HuH-7.5 (cell line): ENCODE results near the gene SLC22A7.

Experiments used
- DNase-seq: peaks from one replicate; pipeline ENCODE4 v3.0.0; 2011; ENCODE audit warnings: low spot score

SLC22A7 gene

GRCh38 chr6:43283514-43283901 is 14.6 kb upstream of the SLC22A7 start:
- DNase-seq = no peak

DNA sequence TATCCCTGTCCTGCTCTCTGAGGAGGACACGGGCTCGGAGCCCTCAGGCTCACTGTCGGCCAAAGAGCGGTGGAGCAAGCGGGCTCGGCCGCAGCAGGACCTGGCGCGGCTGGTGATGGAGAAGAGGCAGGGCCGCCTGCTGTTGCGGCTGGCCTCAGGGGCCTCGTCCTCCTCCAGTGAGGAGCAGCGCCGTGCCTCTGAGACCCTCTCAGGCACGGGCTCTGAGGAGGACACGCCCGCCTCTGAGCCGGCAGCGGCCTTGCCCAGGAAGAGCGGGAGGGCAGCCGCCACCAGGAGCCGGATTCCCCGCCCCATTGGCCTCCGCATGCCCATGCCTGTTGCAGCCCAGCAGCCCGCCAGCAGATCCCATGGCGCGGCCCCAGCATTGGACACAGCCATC is 14.2 kb upstream of the SLC22A7 start:
- no peak for DNase-seq

DNA sequence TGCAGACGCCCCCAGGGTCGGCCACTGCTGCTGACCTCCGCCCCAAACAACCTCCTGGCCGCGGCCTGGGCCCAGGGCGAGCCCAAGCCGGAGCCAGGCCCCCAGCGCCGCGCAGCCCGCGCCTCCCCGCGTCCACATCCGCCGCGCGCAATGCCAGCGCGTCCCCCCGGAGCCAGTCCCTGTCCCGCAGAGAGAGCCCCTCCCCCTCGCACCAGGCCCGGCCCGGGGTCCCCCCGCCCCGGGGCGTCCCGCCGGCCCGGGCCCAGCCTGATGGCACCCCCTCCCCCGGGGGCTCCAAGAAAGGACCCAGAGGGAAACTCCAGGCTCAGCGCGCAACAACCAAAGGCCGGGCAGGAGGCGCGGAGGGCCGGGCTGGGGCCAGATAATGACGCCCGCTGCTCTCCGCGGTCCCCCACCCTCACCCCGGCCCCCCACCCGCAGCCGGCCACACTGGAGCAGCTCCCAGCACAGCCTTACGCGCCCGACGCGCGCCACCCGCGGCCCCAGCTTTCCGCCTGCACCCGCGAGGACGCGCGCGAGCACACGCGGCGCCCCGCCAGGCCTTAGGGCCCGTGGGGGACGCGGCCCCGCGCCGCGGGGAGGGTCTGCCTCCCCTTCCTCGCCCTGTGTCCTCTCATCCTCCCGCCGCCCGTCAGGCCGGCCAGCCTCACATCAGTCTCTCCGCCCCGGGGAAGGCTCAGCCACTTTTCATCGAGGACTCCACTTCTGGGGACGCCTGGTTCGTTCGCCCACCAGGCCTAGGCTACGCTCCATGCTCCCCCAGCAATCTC is 12.9 kb upstream of the SLC22A7 start:
- DNase-seq = no peak

DNA sequence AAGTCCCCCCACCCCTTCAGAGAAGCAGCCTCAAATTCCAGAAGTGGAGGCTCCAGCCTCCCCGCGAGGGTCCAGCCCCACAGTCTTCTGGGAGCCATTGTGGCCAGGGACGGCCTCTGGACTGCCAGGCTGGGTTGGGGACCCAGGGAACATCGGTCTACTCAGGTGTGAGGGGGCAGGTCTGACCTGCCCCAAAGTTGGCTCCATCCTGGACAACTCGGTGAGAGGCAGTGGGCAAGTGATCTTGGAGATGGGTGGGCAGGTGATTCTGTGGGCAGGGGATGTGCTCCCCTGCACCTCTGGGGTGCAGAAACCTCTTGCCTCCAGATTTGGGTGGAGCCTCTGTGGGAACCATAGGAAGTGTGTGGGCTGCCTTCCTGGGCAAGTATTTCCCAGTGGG is 12.2 kb upstream of the SLC22A7 start:
- no peak for DNase-seq

GRCh38 chr6:43286456-43286979 is 11.5 kb upstream of the SLC22A7 start:
- DNase-seq = no peak

DNA sequence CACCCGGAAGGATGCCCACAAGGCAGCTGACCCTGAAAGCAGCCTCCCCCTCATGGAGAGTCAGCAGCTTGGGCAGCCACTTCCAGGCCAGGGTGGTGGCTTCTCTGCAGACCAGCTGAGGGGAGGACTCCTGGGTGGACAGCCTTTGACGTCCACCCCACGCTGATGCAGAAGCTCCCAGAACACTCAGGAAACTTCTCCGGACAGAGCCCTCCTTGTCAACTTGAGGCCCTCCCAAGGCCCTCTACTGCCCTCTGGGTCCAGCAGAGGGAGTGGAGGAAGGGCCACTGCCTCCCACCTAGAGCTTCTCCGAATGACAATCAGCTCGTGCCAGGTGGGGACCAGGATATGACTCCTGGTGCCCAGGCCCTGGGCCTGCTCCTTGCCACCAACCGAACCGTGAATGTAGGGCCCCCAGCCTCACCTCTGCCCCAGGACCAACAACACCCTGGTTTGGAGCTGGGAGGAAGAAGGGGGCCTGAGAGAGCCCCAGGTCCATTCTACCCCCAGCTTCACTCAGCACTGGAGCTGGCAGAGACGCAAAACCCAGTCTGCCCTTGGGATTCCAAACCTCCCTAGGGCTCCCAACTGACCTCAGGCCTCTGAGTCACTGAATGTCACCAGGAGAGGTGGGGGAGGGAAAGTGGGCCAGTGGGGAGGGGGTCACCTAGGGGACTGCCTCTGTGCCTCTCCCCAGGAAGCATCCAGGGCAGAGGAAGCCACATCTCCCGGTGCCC is 10.9 kb upstream of the SLC22A7 start:
- DNase-seq = no peak

DNA sequence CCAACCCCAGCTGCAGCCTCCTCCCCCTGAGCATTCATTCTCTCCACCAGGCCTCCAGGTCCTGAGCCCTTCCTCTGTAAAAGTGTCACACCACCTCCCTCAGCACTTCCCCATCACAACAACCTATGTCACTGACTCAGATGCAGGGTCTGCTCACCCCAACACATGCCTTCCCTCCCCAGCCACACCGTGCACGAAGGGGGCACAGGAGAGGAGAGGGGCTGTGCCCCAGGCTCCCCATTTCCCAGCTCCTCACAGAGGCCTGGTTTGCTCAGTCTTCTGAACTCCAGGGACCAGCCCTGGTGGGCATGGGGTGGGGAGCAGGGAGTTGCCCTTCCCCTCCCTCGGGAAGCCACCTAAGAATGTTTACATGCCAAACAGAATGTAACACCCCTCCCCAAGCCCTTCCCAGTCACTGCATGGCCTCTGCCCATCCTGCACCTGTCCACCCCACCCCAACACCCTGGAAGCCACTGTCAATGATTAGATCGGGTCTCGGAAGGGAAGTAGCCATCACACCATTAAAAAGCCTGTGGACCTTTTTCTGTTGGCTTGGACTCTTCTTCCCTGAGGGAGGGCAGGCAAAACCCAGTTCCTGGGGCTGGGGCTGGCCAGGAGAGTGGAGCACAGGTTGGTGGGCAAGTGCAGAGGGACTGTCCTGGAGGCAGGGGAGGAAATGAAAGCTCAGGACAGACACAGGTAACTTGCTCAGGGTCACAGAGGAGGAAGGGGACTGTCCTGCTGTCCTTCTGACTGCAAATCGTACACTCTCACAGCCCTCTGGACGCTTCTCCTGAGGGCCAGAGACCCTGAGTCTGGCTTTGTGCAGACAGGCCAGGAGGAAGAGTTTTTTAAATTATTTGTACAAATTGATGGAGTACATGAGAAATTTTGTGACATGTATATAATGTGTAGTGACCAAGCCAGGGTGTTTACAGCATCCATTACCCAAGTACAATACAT is 10.1 kb upstream of the SLC22A7 start:
- no peak for DNase-seq

GRCh38 chr6:43290339-43290904 is 7.6 kb upstream of the SLC22A7 start:
- no peak for DNase-seq

DNA sequence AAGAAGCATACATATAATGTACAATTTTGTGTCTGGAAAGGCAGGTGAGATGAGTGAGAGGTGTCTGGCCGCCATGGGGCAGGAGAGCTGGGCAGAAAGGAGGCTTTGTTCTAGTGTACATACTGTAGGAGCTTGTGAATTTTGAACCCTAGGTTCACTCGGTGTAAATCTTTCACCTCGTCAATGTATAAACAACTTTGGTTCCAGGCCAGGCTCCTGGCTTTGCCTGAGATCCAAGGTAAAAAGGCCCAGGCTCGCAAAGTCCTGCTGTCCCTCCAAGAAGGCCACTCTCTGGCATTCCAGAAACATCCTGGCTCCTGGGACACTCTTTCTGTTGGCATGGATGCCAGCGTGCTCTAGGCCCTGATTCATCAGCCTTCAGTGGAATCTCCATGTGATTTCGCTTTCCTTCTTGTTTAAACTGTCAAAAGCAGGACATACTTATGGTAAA is 7.1 kb upstream of the SLC22A7 start:
- DNase-seq = no peak

- no peak for DNase-seq
Measured at GRCh38 chr6:43291708-43292107, 6.4 kb upstream of the SLC22A7 start.

DNA sequence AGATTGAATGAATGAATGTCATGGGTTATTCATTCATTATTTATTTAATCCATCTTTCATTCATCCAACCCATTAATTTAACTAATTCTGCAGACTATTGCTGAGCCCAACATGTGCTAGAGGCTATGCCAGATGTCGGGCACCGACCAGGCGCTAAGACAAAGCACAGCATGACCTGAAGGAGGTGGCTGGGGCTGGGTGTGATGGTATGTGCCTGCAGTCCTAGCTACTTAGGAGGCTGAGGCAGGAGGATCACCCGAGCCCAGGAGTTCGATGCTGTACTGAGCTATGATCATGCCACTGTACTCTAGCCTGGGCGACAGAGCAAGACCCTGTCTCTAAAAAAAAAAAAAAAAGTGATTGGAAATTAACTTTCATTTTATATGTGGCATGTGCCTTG is 5.7 kb upstream of the SLC22A7 start:
- DNase-seq = no peak

DNA sequence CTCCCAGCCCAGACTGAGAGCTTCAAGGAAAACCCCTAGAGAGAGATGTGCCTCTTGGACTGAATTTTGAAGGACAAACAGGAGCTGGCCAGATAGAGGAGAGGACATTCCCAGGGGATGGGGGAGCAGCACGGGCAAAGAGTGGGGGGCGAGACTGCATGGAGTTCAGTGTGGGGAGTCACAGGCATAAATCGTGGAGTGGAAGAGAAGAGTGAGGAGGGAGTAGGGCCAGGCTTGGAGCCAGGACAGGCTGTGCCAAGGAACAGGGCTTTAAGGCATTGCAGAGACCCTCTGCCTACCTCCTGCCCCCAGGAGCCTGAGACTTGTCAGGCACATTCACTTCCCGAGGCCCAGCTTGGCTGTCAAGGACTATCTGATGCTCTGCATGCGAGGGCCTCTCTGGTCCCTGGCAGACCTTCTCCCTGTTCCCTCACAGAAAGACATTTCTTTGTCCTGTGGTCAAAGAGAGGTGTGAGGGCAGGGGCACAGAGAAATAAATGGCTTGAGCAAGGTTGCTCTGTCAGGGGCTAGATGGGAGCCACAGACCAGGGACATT is 5.2 kb upstream of the SLC22A7 start:
- no peak for DNase-seq

DNA sequence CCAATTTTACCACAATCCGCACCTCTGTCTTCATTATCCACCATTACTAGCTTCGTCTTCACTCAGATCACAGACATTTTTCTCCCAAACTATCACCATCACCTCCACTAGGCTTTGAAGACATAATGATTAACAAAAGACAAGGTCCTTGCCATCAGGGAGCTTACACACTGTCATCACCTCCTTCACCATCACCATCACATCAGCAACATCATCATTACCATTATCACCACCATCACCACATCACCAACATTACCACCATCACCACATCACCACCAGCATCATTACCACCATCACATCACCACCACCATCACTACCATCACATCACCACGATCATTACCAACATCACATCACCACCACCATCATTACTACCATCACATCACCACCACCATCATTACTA is 4.4 kb upstream of the SLC22A7 start:
- no peak for DNase-seq

DNA sequence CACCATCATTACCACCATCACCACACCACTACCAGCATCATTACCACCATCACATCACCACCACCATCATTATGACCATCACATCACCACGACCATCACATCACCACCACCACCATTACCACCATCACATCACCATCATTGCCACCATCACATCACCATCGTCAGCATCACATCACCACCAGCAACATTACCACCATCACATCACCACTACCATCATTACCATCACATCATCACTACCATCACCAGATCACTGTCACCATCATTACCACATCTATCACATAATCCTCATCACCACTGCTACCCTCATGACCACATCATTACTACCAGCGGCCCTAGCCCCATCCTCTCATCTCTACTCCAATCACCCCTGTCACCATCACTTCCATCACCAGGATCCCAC is 3.5 kb upstream of the SLC22A7 start:
- DNase-seq = no peak

DNA sequence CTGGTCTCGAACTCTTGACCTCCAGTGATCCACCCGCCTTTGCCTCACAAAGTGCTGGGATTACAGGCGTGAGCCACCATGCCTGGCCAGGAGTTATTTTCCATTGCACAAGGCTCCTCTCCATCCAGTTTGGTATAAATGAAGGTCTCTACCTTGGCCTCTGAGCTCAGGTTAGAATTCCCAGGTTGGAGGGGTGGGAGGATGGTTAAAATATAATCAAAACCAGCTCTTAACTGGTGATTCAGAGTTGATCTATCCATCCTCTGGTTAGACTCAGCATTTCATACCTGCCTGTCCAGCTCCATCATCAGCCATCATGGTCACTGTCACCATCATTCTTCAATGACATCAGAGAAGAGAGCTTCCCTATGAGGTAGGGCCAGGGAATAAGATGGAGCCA is 2.6 kb upstream of the SLC22A7 start:
- DNase-seq = no peak

DNA sequence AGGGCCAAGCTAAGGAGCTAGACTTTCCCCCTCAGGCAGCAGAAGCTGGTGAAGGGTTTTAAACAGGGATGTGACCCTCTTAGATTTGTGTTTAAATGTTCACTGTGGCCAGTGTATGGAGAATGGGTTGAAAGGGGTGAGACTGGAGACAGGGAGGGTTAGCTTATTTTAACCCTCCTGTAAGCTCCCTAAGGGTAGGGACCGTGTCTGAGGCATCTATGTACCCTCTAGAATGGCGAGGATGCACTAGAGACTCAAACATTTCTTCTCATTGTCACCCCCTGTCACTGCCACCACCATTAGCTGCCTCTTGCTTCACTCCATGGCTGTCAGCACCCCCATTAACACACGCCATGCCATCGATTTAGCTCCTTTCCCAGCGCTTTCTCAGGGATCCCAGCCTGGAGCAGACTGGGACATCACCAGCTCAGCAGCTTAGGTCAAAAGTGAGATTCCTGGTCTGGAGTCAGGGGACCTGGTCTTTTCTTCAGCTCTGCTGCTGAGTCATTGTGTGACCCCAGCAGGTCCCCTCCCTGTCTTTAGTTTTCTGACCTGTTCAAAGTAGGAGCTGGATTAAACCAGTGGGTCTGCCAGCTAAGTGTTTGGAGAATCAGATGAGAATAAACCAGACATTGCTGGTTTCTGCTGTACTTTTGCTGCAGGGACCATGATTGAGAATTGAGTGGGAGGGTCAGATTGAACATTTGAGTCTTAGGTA is 1.1 kb upstream of the SLC22A7 start:
- no peak for DNase-seq

- no peak for DNase-seq
Measured at GRCh38 chr6:43298565-43299337, 691 bp downstream of the SLC22A7 start.

DNA sequence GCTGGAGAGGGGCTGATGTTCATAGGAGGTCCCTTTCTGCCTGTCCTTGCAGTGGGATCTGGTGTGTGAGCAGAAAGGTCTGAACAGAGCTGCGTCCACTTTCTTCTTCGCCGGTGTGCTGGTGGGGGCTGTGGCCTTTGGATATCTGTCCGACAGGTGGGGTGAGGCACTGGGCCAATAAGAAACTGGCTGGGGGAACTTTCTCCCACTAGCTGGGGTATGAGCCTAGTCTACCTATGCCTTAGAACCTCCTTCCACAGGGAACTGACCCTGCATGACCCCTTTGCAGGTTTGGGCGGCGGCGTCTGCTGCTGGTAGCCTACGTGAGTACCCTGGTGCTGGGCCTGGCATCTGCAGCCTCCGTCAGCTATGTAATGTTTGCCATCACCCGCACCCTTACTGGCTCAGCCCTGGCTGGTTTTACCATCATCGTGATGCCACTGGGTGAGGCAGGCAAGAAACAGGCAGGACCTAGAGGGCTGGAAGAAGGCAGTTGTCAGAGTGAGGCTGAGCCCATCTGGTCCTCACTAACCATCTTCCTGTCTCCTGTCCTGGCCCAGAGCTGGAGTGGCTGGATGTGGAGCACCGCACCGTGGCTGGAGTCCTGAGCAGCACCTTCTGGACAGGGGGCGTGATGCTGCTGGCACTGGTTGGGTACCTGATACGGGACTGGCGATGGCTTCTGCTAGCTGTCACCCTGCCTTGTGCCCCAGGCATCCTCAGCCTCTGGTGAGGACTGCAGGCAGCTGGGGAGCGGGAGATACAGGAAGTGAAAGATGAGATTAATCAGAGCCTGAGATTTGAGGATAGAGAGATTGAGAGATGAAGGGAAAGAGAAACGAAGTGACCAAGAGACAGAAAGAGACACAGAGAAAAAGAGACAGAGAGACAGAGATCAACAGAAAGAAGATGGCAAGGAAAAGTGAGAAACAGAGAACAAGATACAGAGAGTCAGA is 1.6 kb downstream of the SLC22A7 start:
- no peak for DNase-seq
